ENCODE measurements around the gene MYOD1.

MYOD1 gene

DNA sequence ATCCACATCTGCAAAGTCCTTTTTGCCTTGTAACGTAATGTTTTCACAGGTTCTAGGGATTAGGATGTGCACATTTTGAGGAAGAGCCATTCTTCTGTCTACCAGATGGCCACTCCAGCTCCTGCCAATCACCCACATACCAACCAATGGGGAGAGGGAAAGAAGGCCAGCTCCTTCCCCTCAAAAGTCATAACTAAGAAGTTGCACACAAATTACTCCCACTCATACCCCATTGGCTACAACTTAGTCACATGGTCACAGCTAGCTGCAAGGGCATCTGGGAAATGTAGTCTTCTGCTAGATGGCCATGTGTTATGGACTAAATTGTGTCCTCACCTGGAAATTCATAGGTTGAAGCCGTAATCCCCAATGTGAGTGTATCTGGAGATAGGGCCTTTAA is 15.4 kb upstream of the MYOD1 start:
- DNase-seq = peak; percentile 20

DNA sequence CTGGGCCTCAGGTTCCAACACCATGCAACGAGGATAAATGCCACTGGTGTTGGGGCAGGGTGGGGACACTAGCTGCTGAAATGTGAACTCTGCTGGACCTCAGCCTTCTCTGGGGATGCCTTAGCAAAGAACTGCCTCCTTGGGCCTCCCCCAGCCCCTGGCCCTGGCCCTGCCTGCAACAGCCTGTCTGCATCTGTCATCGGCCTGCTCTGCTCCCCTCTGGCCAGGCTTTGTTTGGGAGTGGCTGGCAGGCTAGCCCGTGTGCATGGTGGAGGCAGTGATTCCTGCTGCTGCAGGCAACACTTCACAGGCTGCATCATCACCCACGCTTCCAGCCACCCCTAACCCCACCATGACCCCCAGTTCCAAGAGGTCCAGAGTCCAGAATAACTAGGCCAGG is 11.5 kb upstream of the MYOD1 start:
- no peak for DNase-seq

DNA sequence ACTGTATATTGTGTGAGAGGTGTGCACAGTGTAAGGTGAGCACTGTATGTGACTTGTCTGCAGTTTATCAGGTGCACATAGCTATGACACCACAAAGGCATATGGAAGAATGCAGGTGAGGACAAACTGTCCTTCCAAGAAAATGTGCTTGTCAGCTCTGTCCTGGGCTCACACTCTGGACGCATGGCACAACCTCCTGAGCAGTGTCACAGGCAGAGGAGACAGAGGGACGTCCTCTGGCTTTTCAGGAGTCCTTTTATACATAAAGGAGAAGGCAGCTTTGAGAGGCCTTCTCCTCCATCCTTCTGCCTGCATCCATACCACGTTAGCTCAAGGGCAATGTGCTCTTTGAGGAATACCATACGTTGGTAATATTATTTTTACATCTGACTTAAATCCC is 7.5 kb upstream of the MYOD1 start:
- DNase-seq = no peak

DNA sequence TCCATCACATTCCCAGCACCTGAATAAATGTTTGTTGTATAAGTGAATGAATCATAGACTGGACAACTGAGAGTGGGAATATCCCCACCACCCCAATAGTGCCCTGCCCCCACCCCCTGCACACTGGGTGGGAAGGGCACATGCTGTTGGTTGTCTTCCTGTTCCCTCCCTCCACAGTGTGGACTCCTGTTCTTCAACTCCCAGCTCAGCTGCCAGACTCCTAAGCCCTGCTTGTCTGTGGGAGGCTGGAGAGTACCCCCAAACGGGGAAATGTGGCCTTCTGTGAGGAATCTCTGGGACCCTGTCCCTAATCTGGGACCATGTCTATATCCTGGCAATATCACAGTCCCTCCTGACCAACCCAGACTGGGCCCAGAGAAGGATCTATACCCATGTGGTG is 5.5 kb upstream of the MYOD1 start:
- DNase-seq = no peak

DNA sequence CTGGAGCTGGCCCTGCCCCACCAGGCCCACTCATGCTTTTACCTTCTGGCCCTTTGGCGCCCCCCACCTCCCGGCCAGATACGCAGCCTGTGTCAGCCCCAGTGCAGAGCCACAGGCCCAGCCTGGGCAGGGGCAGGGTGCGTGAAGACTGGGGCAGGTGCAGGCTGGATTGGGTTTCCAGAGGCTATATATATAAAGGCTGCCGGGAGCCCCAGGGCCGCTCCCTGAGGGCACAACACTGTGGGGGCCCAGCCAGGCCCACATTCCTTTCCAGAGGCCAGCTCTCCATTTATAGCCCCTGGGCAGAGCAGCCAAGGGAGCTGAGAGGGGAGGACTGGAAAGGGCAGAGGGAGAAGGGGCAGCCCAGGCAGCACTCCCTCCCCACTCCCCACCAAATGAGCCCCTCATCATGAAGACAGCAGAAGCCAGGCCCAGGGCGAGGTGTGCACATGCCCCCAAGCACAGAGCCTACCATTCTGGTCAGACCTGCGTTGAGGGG is 5.0 kb upstream of the MYOD1 start:
- DNase-seq = no peak

DNA sequence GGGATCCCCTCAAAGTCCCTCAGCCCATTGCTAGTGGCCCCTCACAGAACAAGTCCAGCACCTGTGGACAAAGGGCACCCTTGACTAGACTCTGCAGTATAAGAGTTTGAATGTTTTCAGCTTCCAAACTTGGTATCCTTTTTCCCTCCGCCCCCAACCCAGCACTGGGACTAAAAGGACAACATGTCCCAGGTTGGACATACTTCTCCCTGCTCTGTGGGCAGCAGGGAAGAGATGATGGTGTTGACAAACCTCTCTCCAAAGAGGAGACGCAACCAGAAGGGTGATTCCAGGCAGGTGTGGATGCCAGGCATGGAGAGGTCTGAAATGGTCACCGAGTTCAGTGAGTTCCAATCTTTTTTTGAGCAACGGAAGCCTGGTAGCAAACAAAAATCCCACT is 4.5 kb upstream of the MYOD1 start:
- DNase-seq = no peak

DNA sequence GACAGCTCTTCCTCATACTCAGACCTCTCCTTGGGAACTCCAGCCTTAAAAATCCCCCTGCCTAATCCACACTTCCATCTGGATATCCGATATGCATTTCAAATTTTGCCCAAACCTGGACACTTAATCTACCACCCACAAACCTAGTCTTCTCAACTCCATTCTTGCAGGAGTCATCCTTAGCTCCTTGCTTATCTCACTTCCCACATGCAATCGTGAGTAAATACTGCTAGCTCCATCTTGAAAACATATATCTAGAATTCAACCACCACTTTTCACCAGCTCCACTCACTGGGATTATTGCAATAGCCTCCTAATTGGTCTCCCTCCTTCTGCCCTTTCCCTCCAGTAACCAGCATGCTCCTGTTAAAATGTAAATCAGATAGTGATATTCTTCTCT is 2.6 kb upstream of the MYOD1 start:
- DNase-seq = no peak

DNA sequence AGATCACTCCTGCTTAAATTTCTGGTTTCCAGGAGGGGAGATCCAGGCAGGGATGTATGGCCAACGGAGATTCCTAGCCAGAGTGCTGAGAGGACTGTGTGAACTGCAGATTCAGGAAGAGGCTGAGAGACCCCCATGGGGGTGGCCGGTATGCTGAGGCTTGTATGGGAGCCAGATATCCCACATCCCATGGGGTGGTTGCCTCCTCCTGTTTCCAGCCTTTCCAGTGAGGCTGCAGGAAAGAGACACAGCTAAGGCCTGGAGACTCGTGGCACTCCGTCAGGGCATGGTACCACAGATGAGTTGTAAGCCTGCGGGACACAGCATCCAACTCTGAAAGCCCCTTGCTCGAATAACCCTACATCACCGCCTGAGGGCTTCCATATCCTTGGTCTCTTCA is 1.4 kb upstream of the MYOD1 start:
- DNase-seq = no peak

DNA sequence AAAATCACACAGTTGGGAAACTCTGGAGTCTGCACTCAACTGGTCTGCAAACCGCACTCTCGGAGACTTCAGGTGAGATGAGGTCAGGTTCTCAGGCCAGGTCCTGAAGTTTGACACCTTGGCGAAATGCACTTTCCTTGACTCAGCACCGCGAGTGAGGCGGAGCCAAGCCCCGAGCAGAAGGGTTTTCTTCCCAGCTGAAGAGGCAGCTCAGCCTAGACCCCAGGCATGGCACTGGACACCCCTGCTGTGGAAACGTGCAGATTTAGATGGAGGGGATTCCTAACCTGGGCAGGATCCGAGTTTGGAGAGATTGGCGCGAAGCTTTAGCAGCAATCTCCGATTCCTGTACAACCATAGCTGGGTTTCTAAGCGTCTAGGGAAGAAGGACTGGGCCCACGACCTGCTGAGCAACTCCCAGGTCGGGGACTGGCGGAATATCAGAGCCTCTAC is 835 bp upstream of the MYOD1 start:
- no peak for DNase-seq

DNA sequence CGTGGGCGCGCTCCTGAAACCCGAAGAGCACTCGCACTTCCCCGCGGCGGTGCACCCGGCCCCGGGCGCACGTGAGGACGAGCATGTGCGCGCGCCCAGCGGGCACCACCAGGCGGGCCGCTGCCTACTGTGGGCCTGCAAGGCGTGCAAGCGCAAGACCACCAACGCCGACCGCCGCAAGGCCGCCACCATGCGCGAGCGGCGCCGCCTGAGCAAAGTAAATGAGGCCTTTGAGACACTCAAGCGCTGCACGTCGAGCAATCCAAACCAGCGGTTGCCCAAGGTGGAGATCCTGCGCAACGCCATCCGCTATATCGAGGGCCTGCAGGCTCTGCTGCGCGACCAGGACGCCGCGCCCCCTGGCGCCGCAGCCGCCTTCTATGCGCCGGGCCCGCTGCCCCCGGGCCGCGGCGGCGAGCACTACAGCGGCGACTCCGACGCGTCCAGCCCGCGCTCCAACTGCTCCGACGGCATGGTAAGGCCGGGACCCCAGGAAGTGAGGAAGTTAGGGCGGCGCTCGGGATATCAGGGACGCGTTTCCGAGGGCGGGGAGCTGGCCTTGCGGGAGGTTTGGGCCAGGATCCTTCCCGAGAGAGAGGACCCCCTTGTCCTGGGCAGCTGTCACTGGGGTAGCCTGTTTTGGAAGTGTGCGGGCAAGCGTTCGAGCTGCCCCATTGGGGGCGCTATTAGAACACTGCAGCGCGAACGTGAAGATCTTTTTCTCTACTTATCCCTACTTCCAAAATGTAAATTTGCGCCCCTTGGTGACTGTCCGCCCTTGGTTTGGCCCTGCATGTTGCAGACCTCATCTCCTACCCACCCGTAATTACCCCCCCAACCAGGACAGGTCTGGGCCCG is 796 bp downstream of the MYOD1 start:
- no peak for DNase-seq

DNA sequence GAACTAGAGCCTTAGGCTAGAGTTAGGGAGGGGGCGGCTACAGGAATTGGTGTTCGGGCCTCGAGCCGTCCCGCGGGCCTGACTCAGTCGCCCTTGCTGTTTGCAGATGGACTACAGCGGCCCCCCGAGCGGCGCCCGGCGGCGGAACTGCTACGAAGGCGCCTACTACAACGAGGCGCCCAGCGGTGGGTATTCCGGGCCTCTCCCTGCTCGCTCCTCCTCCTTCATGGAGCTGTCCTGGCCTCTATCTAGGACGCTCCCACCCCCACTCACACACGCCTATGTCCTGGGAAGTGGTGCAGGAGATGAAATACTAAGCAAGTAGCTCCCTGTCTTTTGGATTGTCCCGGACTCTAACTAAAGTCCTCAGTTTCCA is 1.4 kb downstream of the MYOD1 start:
- no peak for DNase-seq

DNA sequence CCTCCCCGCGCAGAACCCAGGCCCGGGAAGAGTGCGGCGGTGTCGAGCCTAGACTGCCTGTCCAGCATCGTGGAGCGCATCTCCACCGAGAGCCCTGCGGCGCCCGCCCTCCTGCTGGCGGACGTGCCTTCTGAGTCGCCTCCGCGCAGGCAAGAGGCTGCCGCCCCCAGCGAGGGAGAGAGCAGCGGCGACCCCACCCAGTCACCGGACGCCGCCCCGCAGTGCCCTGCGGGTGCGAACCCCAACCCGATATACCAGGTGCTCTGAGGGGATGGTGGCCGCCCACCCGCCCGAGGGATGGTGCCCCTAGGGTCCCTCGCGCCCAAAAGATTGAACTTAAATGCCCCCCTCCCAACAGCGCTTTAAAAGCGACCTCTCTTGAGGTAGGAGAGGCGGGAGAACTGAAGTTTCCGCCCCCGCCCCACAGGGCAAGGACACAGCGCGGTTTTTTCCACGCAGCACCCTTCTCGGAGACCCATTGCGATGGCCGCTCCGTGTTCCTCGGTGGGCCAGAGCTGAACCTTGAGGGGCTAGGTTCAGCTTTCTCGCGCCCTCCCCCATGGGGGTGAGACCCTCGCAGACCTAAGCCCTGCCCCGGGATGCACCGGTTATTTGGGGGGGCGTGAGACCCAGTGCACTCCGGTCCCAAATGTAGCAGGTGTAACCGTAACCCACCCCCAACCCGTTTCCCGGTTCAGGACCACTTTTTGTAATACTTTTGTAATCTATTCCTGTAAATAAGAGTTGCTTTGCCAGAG is 2.0 kb downstream of the MYOD1 start:
- DNase-seq = no peak

DNA sequence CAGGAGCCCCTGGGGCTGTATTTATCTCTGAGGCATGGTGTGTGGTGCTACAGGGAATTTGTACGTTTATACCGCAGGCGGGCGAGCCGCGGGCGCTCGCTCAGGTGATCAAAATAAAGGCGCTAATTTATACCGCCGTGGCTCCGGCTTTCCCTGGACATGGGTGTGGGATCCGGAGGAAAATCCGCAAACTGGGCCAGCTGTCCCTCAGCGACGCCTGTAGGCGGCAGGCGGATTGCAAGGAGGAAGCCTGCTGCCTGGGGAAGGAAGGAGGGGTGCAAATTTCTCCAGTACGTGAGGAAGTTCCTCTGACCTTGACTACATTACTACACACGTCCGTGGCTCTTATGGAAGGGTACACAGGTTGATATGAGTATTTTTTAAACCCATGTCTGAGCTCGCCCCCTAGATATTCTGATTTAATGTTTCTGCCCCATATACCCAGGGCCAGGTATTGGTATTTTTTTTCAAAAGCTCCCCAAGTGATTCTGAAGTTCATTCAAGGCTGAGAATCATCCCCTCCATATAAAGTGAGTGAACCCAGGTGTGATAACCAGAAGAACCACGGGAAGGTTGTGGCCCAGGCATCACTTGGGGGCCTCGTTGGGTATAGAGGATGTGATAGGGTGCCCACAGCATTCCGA is 2.8 kb downstream of the MYOD1 start:
- DNase-seq = no peak

DNA sequence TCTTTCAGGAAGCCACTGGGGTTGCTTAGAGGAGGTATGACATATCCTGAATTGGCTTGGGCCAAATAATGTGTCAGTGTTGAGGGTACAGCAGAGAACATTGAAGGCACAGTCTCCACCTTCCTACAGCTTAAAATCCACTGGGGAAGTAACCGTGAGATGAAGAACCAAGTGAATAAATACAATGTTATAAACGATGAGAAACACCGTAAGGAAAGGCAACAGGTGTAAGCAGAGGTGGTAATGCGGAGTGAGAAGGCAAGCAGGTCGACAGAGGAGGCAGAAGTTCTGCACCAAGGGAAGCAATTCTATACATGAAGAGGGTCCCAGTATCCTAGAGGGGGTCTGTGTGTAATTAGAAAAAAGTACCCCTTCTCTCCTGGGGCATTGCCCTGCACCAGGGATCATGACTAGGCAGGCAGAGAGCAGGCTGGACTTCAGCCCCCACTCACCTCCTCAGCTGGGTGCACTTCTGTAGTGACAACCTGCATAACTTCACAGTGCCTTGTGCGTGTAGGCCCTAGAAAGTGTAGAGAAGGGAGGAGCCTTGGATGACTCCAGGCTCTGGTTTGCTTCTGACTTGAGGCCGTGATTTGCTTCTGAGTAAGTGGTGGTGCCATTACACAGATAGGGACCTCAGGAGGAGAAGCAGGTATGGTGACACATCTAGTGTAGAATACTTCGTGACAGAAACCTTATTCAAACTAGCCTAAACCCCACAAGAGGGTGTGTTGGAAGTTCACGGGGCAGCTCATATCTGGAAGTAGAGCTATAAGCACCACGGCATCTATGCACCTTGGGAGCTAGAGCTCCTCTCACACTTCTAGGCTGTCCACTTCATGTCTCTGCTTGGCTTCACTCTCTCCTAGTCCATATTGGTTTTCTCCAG is 4.9 kb downstream of the MYOD1 start:
- DNase-seq = no peak

DNA sequence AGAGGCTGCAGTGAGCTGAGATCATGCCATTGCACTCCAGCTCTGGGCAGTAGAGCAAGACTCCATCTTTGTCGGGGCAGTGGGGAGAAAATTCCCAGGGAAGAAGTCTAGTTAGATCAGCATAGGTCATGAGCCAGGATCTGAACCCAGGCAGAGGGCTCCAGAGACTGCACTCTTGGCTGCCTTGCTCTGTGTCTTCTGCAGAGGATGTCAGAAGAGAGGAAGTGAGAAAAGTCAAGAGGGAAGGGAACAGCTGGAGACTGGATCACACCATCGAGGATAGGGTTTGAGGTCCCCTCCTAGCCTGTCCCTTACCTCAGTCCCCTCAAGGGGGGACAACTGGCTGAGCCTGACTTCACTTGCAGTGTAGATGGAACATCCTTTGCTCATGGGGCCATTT is 5.8 kb downstream of the MYOD1 start:
- no peak for DNase-seq

DNA sequence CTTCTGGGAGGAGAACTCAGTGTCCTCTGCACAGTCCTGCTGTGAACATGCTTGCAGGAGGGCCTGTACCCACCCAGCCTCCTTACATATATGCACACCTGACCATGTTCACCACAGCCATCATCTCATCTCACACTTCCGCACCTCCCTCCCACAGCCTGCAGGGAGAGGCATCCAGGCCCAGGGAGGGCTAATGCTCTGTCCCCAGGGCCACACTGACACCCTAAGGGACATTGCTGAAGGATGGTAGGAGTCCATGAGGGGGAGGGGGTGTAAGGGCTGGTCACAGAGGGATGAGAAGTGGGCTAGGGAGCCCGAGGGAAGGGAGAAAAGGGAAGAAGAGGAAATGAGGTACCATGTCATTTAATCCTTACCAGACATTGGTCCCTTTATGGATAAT is 10.8 kb downstream of the MYOD1 start:
- DNase-seq = no peak

DNA sequence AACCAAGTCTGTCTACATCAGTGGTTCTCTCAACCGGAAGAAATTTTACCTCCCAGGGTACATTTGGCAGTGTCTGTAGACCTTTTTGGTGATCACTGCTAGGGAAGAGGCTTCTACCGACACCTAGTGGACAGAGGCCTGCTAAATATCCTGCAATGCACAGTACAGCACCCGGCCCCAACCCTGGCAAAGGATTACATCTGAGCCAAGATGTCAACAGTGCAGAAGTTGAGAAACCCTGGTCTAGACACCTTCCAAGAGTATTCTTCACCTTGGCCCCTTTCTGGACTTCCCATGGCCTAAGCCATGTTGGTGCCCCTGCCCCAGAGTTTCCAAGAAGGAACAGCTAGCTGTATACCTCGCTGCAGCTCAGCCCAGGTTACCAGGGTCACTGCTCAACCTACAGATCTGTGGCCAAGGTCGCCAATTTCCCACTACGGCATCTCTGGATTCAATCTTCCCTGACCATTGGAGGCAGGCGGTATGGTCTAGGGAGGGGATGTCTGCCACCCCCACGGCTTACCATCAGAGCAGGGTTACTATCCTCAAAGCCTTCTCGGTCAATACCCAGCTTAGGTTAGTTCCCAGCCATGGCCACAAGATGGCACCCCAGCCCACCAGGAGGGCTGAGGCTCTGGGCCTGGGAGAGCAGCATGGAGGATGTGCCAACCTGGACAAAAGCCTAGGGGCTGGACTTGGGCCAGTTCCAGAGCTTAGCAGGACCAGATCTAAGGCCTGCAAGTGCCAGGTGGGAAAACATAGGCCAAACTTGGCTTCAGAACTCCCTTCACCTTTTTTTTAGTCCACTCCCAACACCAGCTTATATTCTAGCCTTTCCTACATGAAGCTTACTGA is 11.5 kb downstream of the MYOD1 start:
- DNase-seq = peak; percentile 77

DNA sequence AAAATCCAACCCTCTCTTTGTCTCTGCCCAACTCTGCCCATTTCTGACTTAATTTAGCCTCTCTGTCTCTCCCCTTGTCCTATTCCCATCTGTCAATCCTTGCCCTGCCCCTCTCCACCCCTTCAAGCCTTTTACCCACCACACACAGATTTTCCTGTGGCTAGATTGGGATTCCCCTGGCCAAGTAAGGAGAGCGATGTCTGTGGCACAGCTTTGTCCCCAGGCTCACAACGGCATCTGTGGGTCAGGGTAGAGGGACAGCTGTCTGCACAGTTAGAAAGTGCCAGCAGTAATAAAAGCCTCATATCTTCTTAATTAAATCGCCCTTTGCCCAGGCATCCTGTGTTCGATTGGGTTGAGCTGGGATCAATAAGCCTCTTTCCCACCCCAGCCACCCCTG is 13.9 kb downstream of the MYOD1 start:
- no peak for DNase-seq

DNA sequence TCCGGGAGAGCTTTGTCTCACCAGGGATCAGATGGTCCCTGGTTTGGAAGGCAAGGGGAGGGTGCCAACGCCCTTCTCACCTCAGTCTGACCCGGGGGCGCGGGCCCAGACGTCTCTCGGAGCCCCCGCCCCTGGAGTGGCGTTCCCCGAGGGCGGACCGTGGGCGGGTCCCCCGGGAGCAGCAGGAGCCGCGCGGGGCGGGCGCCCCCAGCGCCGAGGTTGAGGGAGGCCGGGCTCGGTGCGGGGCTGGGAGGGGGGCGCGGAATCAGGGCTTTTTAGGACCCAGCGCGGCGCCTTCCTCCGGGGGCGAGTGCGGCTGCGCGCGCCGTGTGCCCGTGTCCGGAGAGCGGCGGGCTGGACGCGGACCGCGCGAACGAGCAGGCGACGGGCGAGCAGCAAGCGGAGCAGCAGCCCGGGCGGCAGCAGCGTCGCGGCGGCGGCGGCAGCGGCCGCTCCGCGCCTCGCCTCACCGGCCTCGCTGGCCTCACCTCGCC is 15.1 kb downstream of the MYOD1 start, which contains the start of gene KCNC1:
Gene KCNC1 (plus strand): TSS at position 364 of the 494 bp plus-strand sequence. CDS start 1,222 bp downstream, outside the sequence.
- no peak for DNase-seq

DNA sequence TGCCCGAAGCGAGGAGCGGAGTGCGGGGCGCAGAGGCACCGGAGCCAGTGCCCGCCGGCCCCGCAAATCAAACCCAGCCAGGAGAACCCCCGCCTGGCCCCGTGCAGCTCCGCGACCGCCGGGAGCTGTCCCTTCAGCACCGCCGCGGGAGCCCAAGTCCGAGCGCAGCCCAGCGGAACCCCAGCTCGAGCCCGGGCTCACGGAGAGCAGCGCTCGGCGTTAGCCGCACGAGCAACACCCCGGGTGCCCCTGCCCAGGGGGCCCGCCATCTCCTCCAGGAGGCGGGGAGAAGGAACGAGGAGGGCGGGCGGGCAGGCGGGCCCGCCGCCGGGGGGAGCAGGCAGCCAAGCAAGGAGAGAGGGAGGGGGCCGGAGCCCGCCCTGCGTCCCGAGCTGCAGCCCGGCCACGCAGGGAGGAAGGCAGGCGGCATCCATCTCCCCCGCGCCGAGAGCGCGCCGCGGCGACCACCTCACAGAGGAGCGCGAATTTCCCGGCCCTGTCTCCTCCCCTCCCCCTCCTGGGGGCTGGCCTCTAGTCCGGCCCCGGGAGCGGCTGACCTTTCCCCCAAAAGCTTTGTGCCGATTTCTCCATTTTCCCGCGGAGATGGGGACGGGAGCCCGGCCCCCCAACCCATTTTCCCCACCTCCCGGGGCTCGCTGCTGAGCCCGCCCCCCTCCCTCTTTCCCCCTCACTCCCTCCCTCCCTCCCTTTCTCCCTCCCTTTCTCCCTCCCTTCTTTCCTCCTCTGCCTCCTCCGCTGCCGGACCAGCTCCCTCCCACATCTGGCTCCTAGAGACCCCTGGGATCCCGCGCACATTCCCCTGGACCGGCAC is 15.8 kb downstream of the MYOD1 start:
- peak; percentile 34 for DNase-seq

All from activated CD4-positive, alpha-beta T cell treated with anti-CD3 and anti-CD28 coated beads, Interleukin-2, amount 50 U/mL, for 16 hours (primary cell).